Neuronal stem cell (in vitro differentiated cells): ENCODE measurements around the gene BTBD10.
A peak's percentile ranks its signal among the peaks of the same experiment; 100 is the strongest.

ENCODE experiments used
- DNase-seq: peaks from one replicate; pipeline ENCODE4 v3.0.0-alpha.2; 2013; ENCODE audit warnings: low spot score
- H2AFZ ChIP-seq: one replicate; pipeline ENCODE4 v1.6.1; 2013; ENCODE audit warnings: mild to moderate bottlenecking, low read length, inconsistent platforms
- H2AK5ac ChIP-seq: 2 replicates; pipeline ENCODE4 v1.6.1; 2013; ENCODE audit warnings: low read depth, mild to moderate bottlenecking, inconsistent platforms, low read length, moderate library complexity, mixed read lengths
- H2BK120ac ChIP-seq: 2 replicates; pipeline ENCODE4 v1.6.1; 2013; ENCODE audit warnings: low read depth, mild to moderate bottlenecking, inconsistent platforms, low read length, moderate library complexity, mixed read lengths
- H2BK12ac ChIP-seq: one replicate; pipeline ENCODE4 v1.6.1; 2013; ENCODE audit warnings: low read length, inconsistent platforms
- H2BK15ac ChIP-seq: 2 replicates; pipeline ENCODE4 v1.6.1; 2013; ENCODE audit warnings: mild to moderate bottlenecking, low read length, inconsistent platforms, mixed read lengths
- H2BK5ac ChIP-seq: one replicate; pipeline ENCODE4 v1.6.1; 2013; ENCODE audit warnings: inconsistent platforms, mild to moderate bottlenecking, low read length, moderate library complexity
- H3K14ac ChIP-seq: one replicate; pipeline ENCODE4 v1.6.1; 2013; ENCODE audit warnings: low read length, inconsistent platforms
- H3K18ac ChIP-seq: 2 replicates; pipeline ENCODE4 v1.6.1; 2013; ENCODE audit warnings: low read length, inconsistent platforms
- H3K23ac ChIP-seq: 2 replicates; pipeline ENCODE4 v1.6.1; 2013; ENCODE audit warnings: low read depth, mild to moderate bottlenecking, mixed read lengths, low read length, inconsistent platforms; ENCODE audit not compliant: poor library complexity
- H3K27ac ChIP-seq: replicated peaks from 3 replicates; pipeline ENCODE4 v1.5.1; 2013; ENCODE audit warnings: low read length, inconsistent platforms
- H3K27me3 ChIP-seq, 3 experiments: 2 replicates each; pipeline ENCODE4 v1.6.1; 2013; ENCODE audit warnings: low read length in 3 of 3, mild to moderate bottlenecking in 2 of 3, inconsistent platforms in 1 of 3, low read depth in 1 of 3, mixed read lengths in 1 of 3, moderate library complexity in 1 of 3; ENCODE audit not compliant: control insufficient read depth in 3 of 3, insufficient read depth in 3 of 3
- H3K36me3 ChIP-seq, 2 donors: replicated peaks in 1 of 2; 2 replicates each; pipeline ENCODE4 v1.6.1; 2013; ENCODE audit warnings: low read length in 2 of 2; ENCODE audit not compliant: control insufficient read depth in 2 of 2, insufficient read depth in 2 of 2
- H3K4ac ChIP-seq: 2 replicates; pipeline ENCODE4 v1.6.1; 2013; ENCODE audit warnings: inconsistent platforms, mild to moderate bottlenecking, low read length, moderate library complexity
- H3K4me1 ChIP-seq, 2 donors: 1 replicate in 1 of 2; 2 replicates in 1 of 2; pipeline ENCODE4 v1.6.1; 2013; ENCODE audit warnings: low read length in 2 of 2, low read depth in 1 of 2; ENCODE audit not compliant: control insufficient read depth in 2 of 2, insufficient read depth in 1 of 2
- H3K4me2 ChIP-seq: one replicate; pipeline ENCODE4 v1.6.1; 2013; ENCODE audit warnings: mild to moderate bottlenecking, low read length, inconsistent platforms; ENCODE audit not compliant: insufficient read depth, poor library complexity, severe bottlenecking
- H3K4me3 ChIP-seq, 2 donors: 2 replicates each; pipeline ENCODE4 v1.5.1; 2013; ENCODE audit warnings: low read length in 2 of 2, mild to moderate bottlenecking in 2 of 2, inconsistent platforms in 1 of 2, moderate library complexity in 1 of 2
- H3K79me1 ChIP-seq: one replicate; pipeline ENCODE4 v1.6.1; 2013; ENCODE audit warnings: low read depth, mild to moderate bottlenecking, inconsistent platforms, low read length, moderate library complexity
- H3K9ac ChIP-seq: one replicate; pipeline ENCODE4 v1.6.1; 2013; ENCODE audit warnings: mild to moderate bottlenecking, low read depth, low read length, inconsistent platforms; ENCODE audit not compliant: poor library complexity
- H3K9me3 ChIP-seq, 2 donors: replicated peaks in 1 of 2; 2 replicates each; pipeline versions ENCODE3 to v1.6.1; 2013; ENCODE audit warnings: low read length in 2 of 2, mild to moderate bottlenecking in 2 of 2, inconsistent platforms in 1 of 2, low read depth in 1 of 2, mixed read lengths in 1 of 2, moderate library complexity in 1 of 2; ENCODE audit not compliant: control insufficient read depth in 2 of 2, insufficient read depth in 1 of 2
- H4K8ac ChIP-seq: one replicate; pipeline ENCODE4 v1.6.1; 2013; ENCODE audit warnings: low read depth, mild to moderate bottlenecking, inconsistent platforms, low read length, moderate library complexity
- H4K91ac ChIP-seq: one replicate; pipeline ENCODE4 v1.6.1; 2013; ENCODE audit warnings: low read length, low read depth, mild to moderate bottlenecking, inconsistent platforms; ENCODE audit not compliant: poor library complexity
- WGBS, 2 donors: extraction: QIAGEN DNeasy Blood & Tissue Kit; methylation state at CpG; one replicate each; pipeline ENCODE4 v1.1.7; 2013; ENCODE audit warnings: missing lambda C conversion rate in 2 of 2, mixed read lengths in 1 of 2; ENCODE audit not compliant: insufficient read length in 2 of 2, insufficient replicate concordance in 1 of 2; ENCODE audit errors: extremely low coverage in 2 of 2; 5-methylcytosine and 5-hydroxymethylcytosine counted together

BTBD10 gene

DNA sequence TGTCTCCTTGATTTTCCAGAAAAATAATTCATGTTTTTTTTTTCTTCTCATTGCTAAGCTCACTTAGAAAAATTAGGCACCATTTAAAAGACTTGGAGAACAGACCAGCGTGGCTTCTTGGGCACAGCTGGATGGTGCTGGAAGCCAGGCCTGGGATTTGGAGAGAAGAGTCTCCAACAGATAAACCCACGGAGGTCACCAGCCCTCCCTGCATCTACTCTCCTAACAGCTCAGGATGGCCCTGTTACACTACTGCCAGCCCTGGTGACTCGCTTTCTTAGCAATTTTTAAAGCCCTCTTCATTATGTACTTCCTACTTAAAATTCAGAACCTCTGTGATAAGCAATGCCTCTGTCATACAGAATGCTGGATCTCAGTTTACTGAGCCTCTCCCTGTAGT, 31.0 kb upstream of the BTBD10 start:
- Histone ChIP-seq H3K4ac (no peak overlapping the region), H2BK120ac (no peak overlapping the region), H4K8ac (no peak overlapping the region), H3K4me3 (no peak overlapping the region), H2BK12ac (no peak overlapping the region), H2BK15ac (no peak overlapping the region), H3K4me2 (no peak overlapping the region), H3K79me1 (no peaks in the 10 kb centered on the region), H3K9ac (no peak overlapping the region), H2AK5ac (no peak overlapping the region), H3K14ac (no peak overlapping the region), H3K4me1 (peaks cover 0 to 2% of the 10 kb centered on the region in 2 donors), H2AFZ (no peak overlapping the region), H3K27ac (no peak overlapping the region), H3K23ac (no peak overlapping the region), H2BK5ac (no peak overlapping the region), H3K36me3 (no peaks in the 10 kb centered on the region), H3K27me3 (peaks cover 0 to 3% (median 0%) of the 10 kb centered on the region in 3 experiments), H3K18ac (no peak overlapping the region), H4K91ac (no peak overlapping the region), H3K9me3 (no peaks in the 10 kb centered on the region)
- no CpG with 5 or more reads among the region's 3 CpGs for WGBS, 2 donors
- DNase-seq: no peak

DNA sequence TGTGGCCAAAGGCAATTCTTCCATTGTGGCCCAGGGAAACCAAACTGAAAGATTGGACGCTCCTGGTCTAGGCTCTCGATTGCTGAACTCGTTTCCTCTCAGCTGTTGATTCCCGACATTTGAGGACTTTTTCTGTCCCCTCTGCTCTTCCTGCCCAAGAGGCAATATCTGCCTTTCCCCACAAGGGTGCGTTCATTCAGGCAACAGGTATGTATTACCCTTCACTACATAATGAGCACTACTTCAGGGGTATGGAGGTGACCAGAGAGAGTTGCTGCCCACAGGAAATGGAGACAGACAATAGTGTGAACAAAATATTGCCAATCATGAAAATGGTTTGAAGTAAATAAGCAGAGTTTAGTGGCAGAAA, 24.6 kb upstream of the BTBD10 start:
- Histone ChIP-seq H2BK120ac (no peak overlapping the region), H3K4me3 (no peak overlapping the region), H3K9ac (no peak overlapping the region), H3K9me3 (no peaks in the 10 kb centered on the region), H2BK15ac (no peak overlapping the region), H2AK5ac (no peak overlapping the region), H3K4me1 (peaks cover 0 to 2% of the 10 kb centered on the region in 2 donors), H3K4me2 (no peak overlapping the region), H3K79me1 (no peaks in the 10 kb centered on the region), H4K91ac (no peak overlapping the region), H2AFZ (peak overlapping the region; percentile 15), H4K8ac (no peak overlapping the region), H3K4ac (no peak overlapping the region), H2BK12ac (no peak overlapping the region), H3K23ac (no peak overlapping the region), H3K27ac (no peak overlapping the region), H3K18ac (no peak overlapping the region), H3K27me3 (peaks cover 0 to 3% (median 0%) of the 10 kb centered on the region in 3 experiments), H2BK5ac (no peak overlapping the region), H3K14ac (no peak overlapping the region), H3K36me3 (no peaks in the 10 kb centered on the region)
- DNase-seq: peak; percentile 3
- WGBS, 2 donors: no CpG with 5 or more reads among the region's 5 CpGs

DNA sequence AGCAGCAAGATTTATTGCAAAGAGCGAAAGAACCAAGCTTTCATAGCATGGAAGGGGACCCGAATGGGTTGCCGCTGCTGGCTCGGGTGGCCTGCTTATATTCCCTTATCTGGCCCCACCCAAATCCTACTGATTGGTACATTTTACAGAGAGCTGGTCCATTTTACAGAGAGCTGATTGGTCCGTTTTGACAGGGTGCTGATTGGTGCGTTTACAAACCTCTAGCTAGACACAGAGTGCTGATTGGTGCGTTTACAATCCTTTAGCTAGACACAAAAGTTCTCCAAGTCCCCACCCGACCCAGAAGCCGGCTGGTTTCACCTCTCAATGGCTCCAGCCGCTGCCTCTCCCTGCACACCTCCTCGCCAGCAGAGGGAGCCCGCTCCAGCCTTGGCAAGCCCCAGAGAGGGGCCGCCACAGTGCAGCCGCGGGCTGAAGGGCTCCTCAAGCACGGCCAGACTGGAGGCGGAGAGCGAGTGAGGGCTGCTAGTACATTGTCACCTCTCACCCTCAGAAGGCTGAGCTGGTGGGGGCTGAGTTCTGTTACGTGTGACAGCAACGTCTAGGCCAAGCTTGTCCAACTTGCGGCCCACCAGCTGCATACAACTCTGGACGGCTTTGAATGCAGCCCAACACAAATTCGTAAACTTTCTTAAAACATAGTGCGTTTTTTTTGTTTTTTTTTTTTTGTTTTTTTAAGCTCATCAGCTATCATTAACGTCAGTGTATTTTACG, 24.1 kb upstream of the BTBD10 start:
- no CpG with 5 or more reads among the region's 26 CpGs for WGBS, 2 donors
- no peak overlapping the region for H3K14ac ChIP-seq
- H2AK5ac ChIP-seq: no peak overlapping the region
- no peaks in the 10 kb centered on the region for H3K36me3 ChIP-seq
- no peak overlapping the region for H3K9ac ChIP-seq
- no peak overlapping the region for H3K23ac ChIP-seq
- H3K27ac ChIP-seq: no peak overlapping the region
- peak overlapping the region in 1 of 2 donors; percentile 72 for H3K4me3 ChIP-seq
- H3K4me2 ChIP-seq: peak overlapping the region; percentile 35
- H2BK12ac ChIP-seq: peak overlapping the region; percentile 26
- H3K27me3 ChIP-seq: no peaks in the 10 kb centered on the region
- H3K4me1 ChIP-seq: no peaks in the 10 kb centered on the region
- DNase-seq: peak; percentile 49
- H2BK15ac ChIP-seq: no peak overlapping the region
- H2AFZ ChIP-seq: peak overlapping the region; percentile 15
- H2BK120ac ChIP-seq: no peak overlapping the region
- no peaks in the 10 kb centered on the region for H3K79me1 ChIP-seq
- H3K4ac ChIP-seq: no peak overlapping the region
- H4K8ac ChIP-seq: no peak overlapping the region
- H3K9me3 ChIP-seq: no peaks in the 10 kb centered on the region
- no peak overlapping the region for H2BK5ac ChIP-seq
- H4K91ac ChIP-seq: no peak overlapping the region
- peak overlapping the region; percentile 68 for H3K18ac ChIP-seq

DNA sequence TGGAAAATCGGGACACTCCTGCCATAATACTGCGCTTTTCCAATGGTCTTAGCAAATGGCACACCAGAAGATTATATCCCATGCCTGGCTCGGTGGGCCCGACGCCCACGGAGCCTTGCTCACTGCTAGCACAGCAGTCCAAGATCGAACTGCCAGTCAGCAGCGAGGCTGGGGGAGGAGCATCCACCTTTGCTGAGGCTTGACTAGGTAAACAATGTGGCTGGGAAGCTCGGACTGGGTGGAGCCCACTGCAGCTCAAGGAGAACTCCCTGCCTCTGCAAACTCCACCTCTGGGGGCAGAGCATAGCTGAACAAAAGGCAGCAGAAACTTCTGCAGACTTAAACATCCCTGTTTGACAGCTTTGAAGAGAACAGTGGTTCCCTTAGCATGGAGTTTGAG, 17.2 kb upstream of the BTBD10 start:
- Histone ChIP-seq H4K91ac (no peak overlapping the region), H3K4me1 (no peaks in the 10 kb centered on the region), H2AK5ac (no peak overlapping the region), H2BK120ac (no peak overlapping the region), H3K23ac (no peak overlapping the region), H4K8ac (no peak overlapping the region), H3K18ac (no peak overlapping the region), H3K27me3 (no peaks in the 10 kb centered on the region), H3K36me3 (no peaks in the 10 kb centered on the region), H3K4me2 (no peak overlapping the region), H3K4me3 (no peak overlapping the region), H3K4ac (no peak overlapping the region), H3K27ac (no peak overlapping the region), H2AFZ (no peak overlapping the region), H3K9ac (no peak overlapping the region), H3K14ac (no peak overlapping the region), H2BK12ac (no peak overlapping the region), H2BK5ac (no peak overlapping the region), H3K9me3 (no peaks in the 10 kb centered on the region), H3K79me1 (no peaks in the 10 kb centered on the region), H2BK15ac (no peak overlapping the region)
- DNase-seq: no peak
- no CpG with 5 or more reads among the region's 9 CpGs for WGBS, 2 donors
